ENCODE results near the gene OLFML2A.

The OLFML2A gene

GRCh38 chr9:124818431-124819281, 41.7 kb downstream of the OLFML2A start:
- DNase-seq (ENCODE audit: low spot score), result no peak
- TF ChIP-seq CTCF (IDR thresholded peaks at IDR 0.05; ENCODE audit: extremely low read depth, missing control alignments), result no peak

- no peak for TF ChIP-seq CTCF (IDR thresholded peaks at IDR 0.05; ENCODE audit: extremely low read depth, missing control alignments)
- no peak for DNase-seq (ENCODE audit: low spot score)
Measured at GRCh38 chr9:124820698-124821623, 44.0 kb downstream of the OLFML2A start.

GRCh38 chr9:124828489-124829333, 51.8 kb downstream of the OLFML2A start:
- DNase-seq (ENCODE audit: low spot score), result no peak
- no peak for TF ChIP-seq CTCF (IDR thresholded peaks at IDR 0.05; ENCODE audit: extremely low read depth, missing control alignments)

- no peak for TF ChIP-seq CTCF (IDR thresholded peaks at IDR 0.05; ENCODE audit: extremely low read depth, missing control alignments)
- no peak for DNase-seq (ENCODE audit: low spot score)
Measured at GRCh38 chr9:124829334-124829669, 52.4 kb downstream of the OLFML2A start.

GRCh38 chr9:124830593-124830992, 53.7 kb downstream of the OLFML2A start:
- DNase-seq (ENCODE audit: low spot score), result no peak

More at GRCh38 chr9:124830593-124830992, 53.7 kb downstream of the OLFML2A start:
- TF ChIP-seq CTCF (IDR thresholded peaks at IDR 0.05; ENCODE audit: extremely low read depth, missing control alignments), result no peak

Measured in GM20000 (cell line).